NT2/D1 (cell line): ENCODE data around the gene MRGPRF.

Experiments
- DNase-seq: peaks from one replicate; pipeline ENCODE4 v3.0.0-alpha.2; 2011; ENCODE audit warnings: low read depth, low spot score
- H3K27me3 ChIP-seq: 2 replicates; pipeline ENCODE4 v1.6.0; 2011; ENCODE audit warnings: mild to moderate bottlenecking; ENCODE audit not compliant: insufficient read length, insufficient read depth
- H3K36me3 ChIP-seq: 2 replicates; pipeline ENCODE4 v1.6.1; 2011; ENCODE audit warnings: mild to moderate bottlenecking, low read length, mixed read lengths; ENCODE audit not compliant: insufficient read depth, insufficient read length
- H3K4me1 ChIP-seq: 2 replicates; pipeline ENCODE4 v1.5.1; 2011; ENCODE audit not compliant: insufficient read depth, insufficient read length
- H3K4me3 ChIP-seq: 2 replicates; pipeline ENCODE4 v1.5.1; 2011; ENCODE audit warnings: low read depth; ENCODE audit not compliant: insufficient read length
- H3K9ac ChIP-seq: 2 replicates; pipeline ENCODE4 v1.6.0; 2011; ENCODE audit warnings: low read depth; ENCODE audit not compliant: insufficient read length
- H3K9me3 ChIP-seq: 2 replicates; pipeline ENCODE4 v1.5.1; 2011; ENCODE audit warnings: mild to moderate bottlenecking, low read length; ENCODE audit not compliant: insufficient read depth
- SUZ12 ChIP-seq: IDR thresholded peaks from 2 replicates; pipeline ENCODE4 v1.6.1; 2011; ENCODE audit not compliant: insufficient read length, insufficient read depth; ENCODE audit errors: extremely low read depth
- YY1 ChIP-seq: IDR thresholded peaks from 2 replicates; pipeline ENCODE4 v1.6.1; 2011; ENCODE audit not compliant: insufficient read length, insufficient read depth
- ZNF274 ChIP-seq: IDR thresholded peaks from 2 replicates; pipeline ENCODE4 v1.6.1; 2011; ENCODE audit warnings: mild to moderate bottlenecking, low read depth, low read length

MRGPRF gene

GRCh38 chr11:69014898-69015549 lies 2.0 kb upstream of the MRGPRF start:
- peaks cover 18% of the 10 kb centered on the region for H3K4me1 ChIP-seq
- H3K4me3 ChIP-seq: no peak overlapping the region
- no peak for DNase-seq
- H3K9me3 ChIP-seq: no peaks in the 10 kb centered on the region
- H3K36me3 ChIP-seq: peaks cover 3% of the 10 kb centered on the region
- no peak overlapping the region for H3K9ac ChIP-seq
- TF ChIP-seq ZNF274 (no peak), YY1 (no peak), SUZ12 (no peak)
- H3K27me3 ChIP-seq: no peaks in the 10 kb centered on the region

GRCh38 chr11:69014084-69014851 lies 1.2 kb upstream of the MRGPRF start:
- peak overlapping the region; percentile 4 for H3K9ac ChIP-seq
- DNase-seq: no peak
- H3K36me3 ChIP-seq: peaks cover 5% of the 10 kb centered on the region
- no peak overlapping the region for H3K4me3 ChIP-seq
- H3K27me3 ChIP-seq: no peaks in the 10 kb centered on the region
- no peaks in the 10 kb centered on the region for H3K9me3 ChIP-seq
- peaks cover 25% of the 10 kb centered on the region for H3K4me1 ChIP-seq
- TF ChIP-seq ZNF274 (no peak), SUZ12 (no peak), YY1 (no peak)

- H3K4me1 ChIP-seq: peaks cover 34% of the 10 kb centered on the region
- H3K4me3 ChIP-seq: peak overlapping the region; percentile 31
- peak overlapping the region; percentile 78 for H3K9ac ChIP-seq
- peaks cover 14% of the 10 kb centered on the region for H3K36me3 ChIP-seq
- no peaks in the 10 kb centered on the region for H3K9me3 ChIP-seq
- DNase-seq: no peak
- TF ChIP-seq SUZ12 (no peak), YY1 (no peak), ZNF274 (no peak)
- H3K27me3 ChIP-seq: no peaks in the 10 kb centered on the region
These were observed 696 bp downstream of the MRGPRF start for GRCh38 chr11:69012092-69013008.

DNA sequence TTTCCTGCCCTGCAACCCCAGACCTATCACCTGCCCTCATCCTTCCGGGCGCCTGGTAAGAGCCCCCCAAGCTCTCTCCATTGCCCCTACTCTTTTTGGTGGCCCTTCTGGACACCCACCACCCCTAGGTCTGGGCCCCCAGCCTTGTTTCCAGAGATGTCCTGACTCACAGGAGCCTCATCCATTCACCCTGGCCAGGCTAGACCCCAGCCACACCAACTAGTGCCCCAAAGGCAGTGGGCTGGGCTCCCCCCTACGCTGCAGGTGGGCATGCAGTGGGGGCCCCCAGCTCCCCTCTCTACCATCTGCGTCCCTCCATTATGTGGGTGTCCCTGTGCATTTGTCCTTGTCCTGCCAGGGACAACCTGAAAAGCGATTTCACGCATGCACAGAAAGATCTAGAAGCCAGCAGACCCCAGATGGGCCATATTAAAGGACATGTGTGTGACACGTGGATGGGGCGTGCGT lies 1.4 kb downstream of the MRGPRF start:
- H3K9me3 ChIP-seq: no peaks in the 10 kb centered on the region
- no peak for DNase-seq
- H3K4me1 ChIP-seq: peaks cover 36% of the 10 kb centered on the region
- H3K36me3 ChIP-seq: peaks cover 21% of the 10 kb centered on the region
- no peaks in the 10 kb centered on the region for H3K27me3 ChIP-seq
- TF ChIP-seq ZNF274 (no peak), SUZ12 (no peak), YY1 (no peak)
- H3K4me3 ChIP-seq: no peak overlapping the region
- peak overlapping the region; percentile 78 for H3K9ac ChIP-seq

DNA sequence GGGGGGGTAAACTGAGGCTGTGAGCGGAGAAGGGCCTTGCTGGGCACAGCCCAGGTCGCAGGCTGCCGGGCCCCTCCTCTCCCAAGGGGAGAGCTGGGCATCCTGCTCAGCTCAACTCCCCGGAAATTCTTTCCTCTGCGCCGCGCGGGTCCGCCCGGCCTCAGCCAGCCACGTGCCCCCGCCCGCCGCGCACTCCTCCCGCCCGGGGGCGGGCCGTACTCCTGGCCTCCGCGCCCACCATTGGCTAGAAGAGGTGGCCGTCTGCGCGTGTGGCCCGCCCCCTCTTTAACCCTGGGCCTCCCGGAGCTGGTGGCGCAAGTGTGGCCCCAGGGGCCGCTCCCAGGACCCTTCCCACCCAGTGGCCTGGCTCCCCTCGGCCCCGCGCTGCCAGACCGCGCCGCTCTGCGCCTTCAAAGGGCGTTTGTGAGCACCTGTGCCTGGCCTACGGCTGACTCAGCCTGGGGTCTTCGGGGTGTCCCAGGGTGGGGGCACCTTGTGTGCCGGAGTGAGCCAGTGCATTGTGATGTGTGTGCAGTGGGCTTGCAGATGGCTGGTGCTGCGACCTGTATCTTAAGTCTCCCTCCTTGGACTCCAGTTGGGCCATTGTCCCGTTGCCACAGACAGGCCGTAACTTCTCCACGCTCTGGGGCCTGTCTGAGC lies 2.0 kb downstream of the MRGPRF start:
- no peak overlapping the region for H3K4me3 ChIP-seq
- H3K4me1 ChIP-seq: peaks cover 36% of the 10 kb centered on the region
- DNase-seq: no peak
- TF ChIP-seq SUZ12: no peak
- TF ChIP-seq ZNF274: no peak
- TF ChIP-seq YY1: no peak
- no peak overlapping the region for H3K9ac ChIP-seq
- peaks cover 25% of the 10 kb centered on the region for H3K36me3 ChIP-seq
- H3K9me3 ChIP-seq: no peaks in the 10 kb centered on the region
- no peaks in the 10 kb centered on the region for H3K27me3 ChIP-seq

DNA sequence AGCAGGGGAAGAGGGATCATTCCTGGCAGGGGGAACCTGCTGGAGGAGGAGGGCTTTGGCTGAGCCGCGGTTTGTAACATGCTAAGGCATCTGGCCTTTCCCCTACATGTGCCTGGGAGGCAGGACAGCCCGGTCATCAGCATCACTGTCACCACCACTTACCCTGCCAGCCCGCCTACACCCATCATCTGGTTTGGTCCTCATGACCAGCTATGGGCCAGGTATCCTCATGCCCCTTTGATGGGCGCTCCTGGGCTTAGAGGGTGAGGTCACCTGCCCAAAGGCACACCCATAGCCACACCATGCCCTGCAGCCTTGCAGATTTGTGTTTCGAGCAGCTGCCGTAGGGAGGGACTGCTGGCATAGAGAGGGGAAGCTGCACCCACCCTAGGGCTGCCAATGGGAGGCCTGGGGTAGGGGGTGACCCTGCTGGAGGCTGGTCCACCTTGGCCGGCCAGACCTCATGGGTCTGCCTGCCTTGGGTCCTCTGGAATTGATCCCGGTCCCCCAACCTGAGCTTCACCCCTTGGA lies 2.6 kb downstream of the MRGPRF start:
- no peaks in the 10 kb centered on the region for H3K9me3 ChIP-seq
- H3K9ac ChIP-seq: no peak overlapping the region
- TF ChIP-seq SUZ12 (no peak), ZNF274 (no peak), YY1 (no peak)
- no peak for DNase-seq
- H3K27me3 ChIP-seq: no peaks in the 10 kb centered on the region
- no peak overlapping the region for H3K4me3 ChIP-seq
- peaks cover 32% of the 10 kb centered on the region for H3K36me3 ChIP-seq
- peaks cover 36% of the 10 kb centered on the region for H3K4me1 ChIP-seq
